ENCODE results near the gene CCDC71.

DNA sequence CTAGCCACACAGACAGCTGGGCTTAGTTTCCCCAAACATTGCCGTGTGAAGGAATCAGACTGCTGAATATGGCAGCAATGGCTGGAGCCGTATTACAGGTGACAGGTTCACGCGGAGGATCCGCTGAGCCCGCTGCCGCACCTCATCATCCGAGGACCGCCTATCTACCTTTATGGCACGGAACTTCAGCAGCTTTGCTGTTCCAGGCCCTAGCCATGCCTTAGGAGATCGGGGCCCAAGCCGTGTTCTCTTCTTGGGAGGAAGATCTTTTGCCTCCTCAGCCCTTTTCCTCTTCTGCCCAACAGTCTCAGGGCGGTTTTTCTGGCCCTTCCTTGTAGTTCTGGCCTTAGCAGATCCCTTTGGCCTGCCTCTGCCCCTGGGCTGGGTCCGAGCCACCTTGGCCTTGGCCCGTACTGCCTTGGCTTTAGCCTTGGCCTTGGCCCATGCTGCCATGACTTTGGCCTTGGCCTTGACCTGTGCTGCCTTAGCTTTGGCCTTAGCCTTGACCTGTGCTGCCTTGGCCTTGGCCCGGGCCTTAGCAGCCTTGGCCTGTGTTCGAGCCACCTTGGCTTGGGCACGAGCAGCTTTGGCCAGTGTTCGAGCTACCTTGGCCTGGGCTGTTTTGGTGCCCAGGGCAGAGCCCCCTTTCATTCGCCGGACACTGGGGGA is 3.2 kb downstream of the CCDC71 start:
- TF ChIP-seq, protein P1, sequence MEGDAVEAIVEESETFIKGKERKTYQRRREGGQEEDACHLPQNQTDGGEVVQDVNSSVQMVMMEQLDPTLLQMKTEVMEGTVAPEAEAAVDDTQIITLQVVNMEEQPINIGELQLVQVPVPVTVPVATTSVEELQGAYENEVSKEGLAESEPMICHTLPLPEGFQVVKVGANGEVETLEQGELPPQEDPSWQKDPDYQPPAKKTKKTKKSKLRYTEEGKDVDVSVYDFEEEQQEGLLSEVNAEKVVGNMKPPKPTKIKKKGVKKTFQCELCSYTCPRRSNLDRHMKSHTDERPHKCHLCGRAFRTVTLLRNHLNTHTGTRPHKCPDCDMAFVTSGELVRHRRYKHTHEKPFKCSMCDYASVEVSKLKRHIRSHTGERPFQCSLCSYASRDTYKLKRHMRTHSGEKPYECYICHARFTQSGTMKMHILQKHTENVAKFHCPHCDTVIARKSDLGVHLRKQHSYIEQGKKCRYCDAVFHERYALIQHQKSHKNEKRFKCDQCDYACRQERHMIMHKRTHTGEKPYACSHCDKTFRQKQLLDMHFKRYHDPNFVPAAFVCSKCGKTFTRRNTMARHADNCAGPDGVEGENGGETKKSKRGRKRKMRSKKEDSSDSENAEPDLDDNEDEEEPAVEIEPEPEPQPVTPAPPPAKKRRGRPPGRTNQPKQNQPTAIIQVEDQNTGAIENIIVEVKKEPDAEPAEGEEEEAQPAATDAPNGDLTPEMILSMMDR (IDR thresholded peaks at IDR 0.05), result no peak
- TF ChIP-seq POLR2A (IDR thresholded peaks at IDR 0.05; ENCODE audit: low read depth), result no peak
